HG03469 (cell line): ENCODE measurements around the gene MAJIN.

ENCODE experiments used
- ATAC-seq: cut with Tn5 transposase; IDR thresholded peaks from one replicate; pipeline ENCODE4 v1.9.1; 2021; ENCODE audit warnings: mild to moderate bottlenecking, moderate library complexity, moderate number of reproducible peaks; ENCODE audit not compliant: unreplicated experiment

The MAJIN gene

GRCh38 chr11:64894812-64895452 lies 77.0 kb downstream of the MAJIN start:
- no peak for ATAC-seq

GRCh38 chr11:64894070-64894811 lies 77.7 kb downstream of the MAJIN start:
- ATAC-seq, result no peak

- no peak for ATAC-seq
Observed at GRCh38 chr11:64893194-64894069, 78.5 kb downstream of the MAJIN start.

- no peak for ATAC-seq
Observed at GRCh38 chr11:64892838-64893193, 79.1 kb downstream of the MAJIN start.

DNA sequence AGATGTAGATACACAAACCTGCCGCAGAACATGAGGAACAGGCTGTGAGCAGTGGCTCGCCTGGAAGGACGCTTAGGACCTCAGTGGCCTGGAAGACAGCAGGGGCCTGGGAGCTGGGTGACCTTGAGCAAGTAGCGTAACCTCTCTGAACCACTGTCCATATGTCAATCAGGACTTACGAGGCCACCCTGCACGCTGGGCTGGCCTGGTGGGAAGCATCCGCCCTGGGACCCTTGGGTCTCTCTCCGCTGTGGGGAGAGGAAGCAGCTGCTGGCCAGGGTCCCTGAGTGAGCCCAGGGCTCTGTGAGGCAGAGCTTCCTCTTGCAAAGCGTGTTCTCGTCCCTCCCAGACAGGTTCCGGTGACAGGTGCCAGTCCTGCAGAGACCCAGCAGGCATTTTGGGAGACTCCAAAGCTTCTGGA lies 79.5 kb downstream of the MAJIN start:
- no peak for ATAC-seq

- no peak for ATAC-seq
Observed at GRCh38 chr11:64891880-64892279, 80.0 kb downstream of the MAJIN start.

- no peak for ATAC-seq
Observed at GRCh38 chr11:64891215-64891848, 80.6 kb downstream of the MAJIN start.

GRCh38 chr11:64890522-64890939 lies 81.4 kb downstream of the MAJIN start:
- ATAC-seq, result no peak

DNA sequence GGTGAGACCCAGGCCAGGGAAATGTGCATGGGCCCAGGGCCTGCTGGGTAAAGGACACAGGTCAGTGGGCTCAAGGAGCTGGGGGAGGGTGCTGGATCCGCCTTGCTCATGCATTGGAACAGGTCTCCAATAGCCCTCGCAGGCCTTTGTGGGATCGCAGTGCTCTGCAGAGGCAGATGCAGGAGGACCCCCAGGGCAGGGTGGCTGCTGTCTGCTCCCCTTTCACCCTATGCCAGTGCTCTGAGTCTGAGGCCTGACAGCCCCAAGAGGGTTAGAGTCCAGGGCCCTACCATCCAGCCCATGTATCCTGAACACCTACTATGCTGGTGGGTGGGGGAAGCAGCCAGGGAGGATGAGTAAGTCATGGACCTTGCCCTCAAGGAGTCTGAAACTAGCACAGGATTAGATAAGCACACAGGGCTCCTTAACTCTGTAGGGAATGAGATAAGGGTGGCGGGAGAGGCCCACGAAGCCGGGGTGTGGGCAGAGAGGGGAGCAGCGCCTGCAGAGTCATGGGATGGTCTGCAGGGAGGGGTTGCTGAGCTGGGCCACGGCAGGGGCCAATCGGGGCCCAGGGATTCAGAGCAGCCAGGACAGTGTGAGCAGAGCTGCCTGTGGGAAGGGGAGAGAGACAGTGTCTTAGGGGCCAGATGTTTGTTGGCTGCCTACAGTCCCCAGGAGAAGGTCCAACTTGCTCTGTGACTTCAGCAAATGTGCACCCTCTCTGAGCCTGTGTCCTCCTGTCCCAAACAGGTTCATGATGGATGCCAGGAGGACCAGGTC lies 83.0 kb downstream of the MAJIN start:
- ATAC-seq, result no peak

DNA sequence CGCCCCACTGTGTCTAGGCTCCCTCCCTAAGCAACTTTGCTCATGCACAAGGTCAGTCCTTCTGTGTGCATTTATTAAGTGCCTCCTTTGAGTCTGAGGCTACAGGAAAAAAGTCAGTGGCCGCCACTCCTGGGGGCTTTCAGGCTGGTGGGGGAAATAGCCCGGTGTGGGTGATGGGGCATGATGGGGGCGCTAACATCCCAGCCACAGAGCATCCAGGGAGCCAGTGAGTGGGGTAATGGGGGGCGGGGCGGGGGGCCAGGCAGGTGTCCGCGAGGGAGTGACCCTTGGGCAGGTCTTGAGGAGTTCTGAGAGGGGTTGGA lies 83.5 kb downstream of the MAJIN start:
- ATAC-seq, result no peak
